Epithelial cell of umbilical artery (primary cell): ENCODE measurements around the gene HBP1. TPM values are rescaled to one million over a fixed set of nuclear protein-coding genes. Genes with fewer than 3 reads are reported as not detected.

ENCODE experiments used
- total RNA-seq: library from RNA; depleted of rRNA; stranded (reverse); fragments of >200 nt; gene quantifications from 2 replicates; pipeline ENCODE4 v1.2.3, GENCODE V29; 2014

Gene HBP1
- 112 and 124 TPM in 2 replicates for total RNA-seq

GRCh38 chr7:107168233-107169119 lies at the start of gene HBP1:
Gene HBP1, plus strand, starts transcription at chr7:107169003. Its CDS starts 10,891 bp downstream, at chr7:107179894.

Other genes starting within 250 kb of the HBP1 start
- gene PRKAR2B, start 124.3 kb upstream of the HBP1 start, total RNA-seq = 33.5 and 79.0 TPM in 2 replicates